Neural cell (in vitro differentiated cells): ENCODE results near the gene TPM1. TPM values are rescaled to one million over a fixed set of nuclear protein-coding genes. Genes with fewer than 3 reads are reported as not detected.

Experiments
- H2AFZ ChIP-seq: fragments of 200-600, 300-800 bp; sonication (generic), shearing (Covaris generic); 2 replicates; pipeline ENCODE4 v1.6.0; 2014; ENCODE audit warnings: low read depth, mild to moderate bottlenecking, antibody characterized with exemption, low read length, moderate library complexity
- H3F3A ChIP-seq: fragments of 200-600 bp; shearing (Covaris generic); 2 replicates; pipeline ENCODE4 v1.6.1; 2016; ENCODE audit warnings: mild to moderate bottlenecking, moderate library complexity, mixed read lengths, antibody characterized with exemption, low read length; ENCODE audit not compliant: insufficient read depth, poor library complexity, severe bottlenecking
- H3K27ac ChIP-seq: fragments of 200-600, 300-800 bp; sonication (generic), shearing (Covaris generic); 2 replicates; pipeline ENCODE4 v1.5.1; 2014; ENCODE audit warnings: mild to moderate bottlenecking, low read length, moderate library complexity
- H3K27me3 ChIP-seq: fragments of 300-800, 200-600 bp; sonication (generic), shearing (Covaris generic); 2 replicates; pipeline ENCODE4 v1.6.0; 2014; ENCODE audit warnings: mild to moderate bottlenecking, low read depth, low read length, moderate library complexity; ENCODE audit not compliant: insufficient read depth
- H3K36me3 ChIP-seq: fragments of 300-800, 200-600 bp; sonication (generic), shearing (Covaris generic); 2 replicates; pipeline ENCODE4 v1.5.1; 2014; ENCODE audit warnings: mild to moderate bottlenecking, antibody characterized with exemption, low read length, moderate library complexity; ENCODE audit not compliant: insufficient read depth
- H3K4me2 ChIP-seq: fragments of 300-800, 200-600 bp; sonication (generic), shearing (Covaris generic); 2 replicates; pipeline ENCODE4 v1.6.0; 2014; ENCODE audit warnings: mild to moderate bottlenecking, low read length
- H3K4me3 ChIP-seq: fragments of 300-800, 200-600 bp; sonication (generic), shearing (Covaris generic); 2 replicates; pipeline ENCODE4 v1.5.1; 2014; ENCODE audit warnings: mild to moderate bottlenecking, low read length, moderate library complexity
- H3K79me2 ChIP-seq: fragments of 200-600 bp; shearing (Covaris generic); replicated peaks from 2 replicates; pipeline ENCODE4 v1.6.0; 2014; ENCODE audit warnings: mild to moderate bottlenecking, low read length, moderate library complexity; ENCODE audit not compliant: insufficient read depth
- H3K9ac ChIP-seq: fragments of 300-800, 200-600 bp; sonication (generic), shearing (Covaris generic); 2 replicates; pipeline ENCODE4 v1.6.1; 2016; ENCODE audit warnings: mild to moderate bottlenecking, low read length, mixed read lengths
- H3K9me2 ChIP-seq: fragments of 200-600 bp; shearing (Covaris generic); 2 replicates; pipeline ENCODE4 v1.6.1; 2016; ENCODE audit warnings: mild to moderate bottlenecking, low read length, mixed read lengths; ENCODE audit not compliant: insufficient read depth
- H3K9me3 ChIP-seq: fragments of 200-600, 300-800 bp; sonication (generic), shearing (Covaris generic); 2 replicates; pipeline ENCODE4 v1.6.1; 2016; ENCODE audit warnings: mild to moderate bottlenecking, mixed run types, low read length, moderate library complexity, mixed read lengths
- H4K20me1 ChIP-seq: fragments of 200-600 bp; shearing (Covaris generic); 2 replicates; pipeline ENCODE4 v1.6.1; 2016; ENCODE audit warnings: mild to moderate bottlenecking, mixed run types; ENCODE audit not compliant: insufficient read depth
- CTCF ChIP-seq: fragments of 450-650 bp; IDR thresholded peaks from 2 replicates; pipeline ENCODE4 v1.5.1; 2014; ENCODE audit warnings: antibody characterized with exemption, mild to moderate bottlenecking, moderate library complexity; ENCODE audit not compliant: poor library complexity, severe bottlenecking
- EP300 ChIP-seq: fragments of 450-650 bp; conservative IDR thresholded peaks from 2 replicates; pipeline ENCODE4 v1.6.1; 2014; ENCODE audit warnings: antibody characterized with exemption, mild to moderate bottlenecking, moderate library complexity; ENCODE audit not compliant: poor library complexity, severe bottlenecking
- EZH2 ChIP-seq: fragments of 200-600, 300-800 bp; shearing (Covaris generic), sonication (generic); IDR thresholded peaks from 2 replicates; pipeline ENCODE4 v1.6.1; 2014; ENCODE audit warnings: antibody characterized with exemption, low read length, borderline replicate concordance, mild to moderate bottlenecking; ENCODE audit not compliant: insufficient read depth, poor library complexity, severe bottlenecking
- MXI1 ChIP-seq: fragments of 450-650 bp; conservative IDR thresholded peaks from 2 replicates; pipeline ENCODE4 v1.6.1; 2014; ENCODE audit warnings: antibody characterized with exemption, mild to moderate bottlenecking; ENCODE audit not compliant: poor library complexity, severe bottlenecking
- POLR2AphosphoS5 ChIP-seq: IDR thresholded peaks from 2 replicates; pipeline ENCODE4 v1.6.1; 2012
- SMC3 ChIP-seq: fragments of 450-650 bp; conservative IDR thresholded peaks from 2 replicates; pipeline ENCODE4 v1.6.1; 2014; ENCODE audit warnings: antibody characterized with exemption, mild to moderate bottlenecking, moderate library complexity; ENCODE audit not compliant: poor library complexity
- TAF1 ChIP-seq: IDR thresholded peaks from 2 replicates; pipeline ENCODE4 v1.6.1; 2012; ENCODE audit warnings: low read depth
- polyA plus RNA-seq: library from polyadenylated mRNA; depleted of rRNA; stranded (reverse); fragments of >200 nt; gene quantifications from 2 replicates; pipeline ENCODE4 v1.2.3, GENCODE V29; 2014
- TF ChIP-seq, protein P1 (sequence below): IDR thresholded peaks from 2 replicates; pipeline ENCODE4 v1.6.1; 2012; ENCODE audit warnings: borderline replicate concordance

TPM1 gene
- polyA plus RNA-seq, 1 donor from 2014 or later: 254 TPM

DNA sequence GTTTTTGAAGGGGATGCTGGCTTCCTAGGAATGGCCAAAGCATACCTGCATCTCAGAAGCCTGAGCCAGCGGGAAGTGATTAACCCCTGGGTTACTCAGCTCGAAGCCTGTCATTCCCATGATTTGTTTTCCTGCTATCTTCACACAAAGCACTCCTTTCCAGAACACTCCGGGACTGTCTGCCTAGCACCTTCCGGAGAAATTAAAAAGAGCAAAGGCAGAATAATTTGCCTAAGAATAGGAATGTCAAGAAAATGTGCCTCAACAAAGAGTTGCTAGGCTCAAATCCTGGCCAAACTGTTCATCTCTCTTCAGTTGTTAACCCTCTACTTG lies 34.1 kb downstream of the TPM1 start:
- H3K4me2 ChIP-seq: no peak overlapping the region
- no peaks in the 10 kb centered on the region for H3K27me3 ChIP-seq
- no peaks in the 10 kb centered on the region for H3K36me3 ChIP-seq
- H3K9ac ChIP-seq: no peak overlapping the region
- H4K20me1 ChIP-seq: no peaks in the 10 kb centered on the region
- TF ChIP-seq, protein P1, sequence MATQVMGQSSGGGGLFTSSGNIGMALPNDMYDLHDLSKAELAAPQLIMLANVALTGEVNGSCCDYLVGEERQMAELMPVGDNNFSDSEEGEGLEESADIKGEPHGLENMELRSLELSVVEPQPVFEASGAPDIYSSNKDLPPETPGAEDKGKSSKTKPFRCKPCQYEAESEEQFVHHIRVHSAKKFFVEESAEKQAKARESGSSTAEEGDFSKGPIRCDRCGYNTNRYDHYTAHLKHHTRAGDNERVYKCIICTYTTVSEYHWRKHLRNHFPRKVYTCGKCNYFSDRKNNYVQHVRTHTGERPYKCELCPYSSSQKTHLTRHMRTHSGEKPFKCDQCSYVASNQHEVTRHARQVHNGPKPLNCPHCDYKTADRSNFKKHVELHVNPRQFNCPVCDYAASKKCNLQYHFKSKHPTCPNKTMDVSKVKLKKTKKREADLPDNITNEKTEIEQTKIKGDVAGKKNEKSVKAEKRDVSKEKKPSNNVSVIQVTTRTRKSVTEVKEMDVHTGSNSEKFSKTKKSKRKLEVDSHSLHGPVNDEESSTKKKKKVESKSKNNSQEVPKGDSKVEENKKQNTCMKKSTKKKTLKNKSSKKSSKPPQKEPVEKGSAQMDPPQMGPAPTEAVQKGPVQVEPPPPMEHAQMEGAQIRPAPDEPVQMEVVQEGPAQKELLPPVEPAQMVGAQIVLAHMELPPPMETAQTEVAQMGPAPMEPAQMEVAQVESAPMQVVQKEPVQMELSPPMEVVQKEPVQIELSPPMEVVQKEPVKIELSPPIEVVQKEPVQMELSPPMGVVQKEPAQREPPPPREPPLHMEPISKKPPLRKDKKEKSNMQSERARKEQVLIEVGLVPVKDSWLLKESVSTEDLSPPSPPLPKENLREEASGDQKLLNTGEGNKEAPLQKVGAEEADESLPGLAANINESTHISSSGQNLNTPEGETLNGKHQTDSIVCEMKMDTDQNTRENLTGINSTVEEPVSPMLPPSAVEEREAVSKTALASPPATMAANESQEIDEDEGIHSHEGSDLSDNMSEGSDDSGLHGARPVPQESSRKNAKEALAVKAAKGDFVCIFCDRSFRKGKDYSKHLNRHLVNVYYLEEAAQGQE: no peak
- no peak for TF ChIP-seq POLR2AphosphoS5
- TF ChIP-seq CTCF: no peak
- no peak for TF ChIP-seq SMC3
- no peak for TF ChIP-seq TAF1
- TF ChIP-seq MXI1: no peak
- no peaks in the 10 kb centered on the region for H3K9me2 ChIP-seq
- no peaks in the 10 kb centered on the region for H3K9me3 ChIP-seq
- H2AFZ ChIP-seq: no peak overlapping the region
- no peaks in the 10 kb centered on the region for H3F3A ChIP-seq
- H3K79me2 ChIP-seq: no peaks in the 10 kb centered on the region
- no peak overlapping the region for H3K4me3 ChIP-seq
- H3K27ac ChIP-seq: no peak overlapping the region

DNA sequence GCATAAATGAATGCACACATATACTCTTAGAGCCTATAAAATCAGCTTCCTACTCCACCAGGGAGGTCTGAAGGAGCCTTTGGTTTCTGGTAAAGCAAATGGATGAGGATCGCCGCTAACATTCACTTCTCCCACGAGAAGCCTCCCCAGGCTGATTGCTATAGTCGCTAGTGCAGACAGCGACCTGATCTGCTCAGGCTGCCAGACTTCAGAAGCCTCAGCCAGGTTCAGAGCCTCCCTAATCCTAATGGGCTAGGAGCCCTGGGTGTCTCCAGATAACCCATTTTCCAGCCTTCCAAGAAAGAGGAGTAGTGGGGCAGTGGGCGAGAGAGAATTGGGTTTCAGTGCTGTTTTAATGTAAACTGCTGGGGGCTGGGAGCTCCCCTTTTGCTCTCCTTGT lies 35.4 kb downstream of the TPM1 start:
- Histone ChIP-seq H3F3A (no peaks in the 10 kb centered on the region), H3K9me2 (no peaks in the 10 kb centered on the region), H3K4me2 (no peak overlapping the region), H3K36me3 (no peaks in the 10 kb centered on the region), H3K27me3 (no peaks in the 10 kb centered on the region), H3K79me2 (no peaks in the 10 kb centered on the region), H3K9me3 (no peaks in the 10 kb centered on the region), H3K9ac (no peak overlapping the region), H3K4me3 (no peak overlapping the region), H4K20me1 (no peaks in the 10 kb centered on the region), H3K27ac (no peak overlapping the region), H2AFZ (no peak overlapping the region)
- TF ChIP-seq, protein P1: no peak
- TF ChIP-seq TAF1 (no peak), EP300 (no peak), MXI1 (no peak), POLR2AphosphoS5 (no peak), EZH2 (no peak)
